Astrocyte of the spinal cord (primary cell): ENCODE measurements around the gene RETREG1.

Experiments used
- DNase-seq: peaks from one replicate; pipeline ENCODE4 v3.0.0; 2011; ENCODE audit warnings: low read depth, low spot score
- H3K4me3 ChIP-seq: 2 replicates; pipeline ENCODE4 v1.5.1; 2011; ENCODE audit warnings: low read depth, mild to moderate bottlenecking, low read length, moderate library complexity
- in situ Hi-C: cut with HindIII; loops from 2 replicates; pipeline ENCODE4 v1.10.0; 2017; ENCODE audit warnings: low sequenced_read_pairs
- TF ChIP-seq, protein P1 (sequence below): IDR thresholded peaks from 2 replicates; pipeline ENCODE4 v1.5.1; 2012; ENCODE audit warnings: low read depth, mild to moderate bottlenecking, low read length, inconsistent platforms

Gene RETREG1

GRCh38 chr5:16536818-16537217 is 80.0 kb downstream of the RETREG1 start:
- TF ChIP-seq, protein P1, sequence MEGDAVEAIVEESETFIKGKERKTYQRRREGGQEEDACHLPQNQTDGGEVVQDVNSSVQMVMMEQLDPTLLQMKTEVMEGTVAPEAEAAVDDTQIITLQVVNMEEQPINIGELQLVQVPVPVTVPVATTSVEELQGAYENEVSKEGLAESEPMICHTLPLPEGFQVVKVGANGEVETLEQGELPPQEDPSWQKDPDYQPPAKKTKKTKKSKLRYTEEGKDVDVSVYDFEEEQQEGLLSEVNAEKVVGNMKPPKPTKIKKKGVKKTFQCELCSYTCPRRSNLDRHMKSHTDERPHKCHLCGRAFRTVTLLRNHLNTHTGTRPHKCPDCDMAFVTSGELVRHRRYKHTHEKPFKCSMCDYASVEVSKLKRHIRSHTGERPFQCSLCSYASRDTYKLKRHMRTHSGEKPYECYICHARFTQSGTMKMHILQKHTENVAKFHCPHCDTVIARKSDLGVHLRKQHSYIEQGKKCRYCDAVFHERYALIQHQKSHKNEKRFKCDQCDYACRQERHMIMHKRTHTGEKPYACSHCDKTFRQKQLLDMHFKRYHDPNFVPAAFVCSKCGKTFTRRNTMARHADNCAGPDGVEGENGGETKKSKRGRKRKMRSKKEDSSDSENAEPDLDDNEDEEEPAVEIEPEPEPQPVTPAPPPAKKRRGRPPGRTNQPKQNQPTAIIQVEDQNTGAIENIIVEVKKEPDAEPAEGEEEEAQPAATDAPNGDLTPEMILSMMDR, result no peak
- H3K4me3 ChIP-seq, result no peak overlapping the region
- no peak for DNase-seq
- in situ Hi-C loops, result no loop called here

DNA sequence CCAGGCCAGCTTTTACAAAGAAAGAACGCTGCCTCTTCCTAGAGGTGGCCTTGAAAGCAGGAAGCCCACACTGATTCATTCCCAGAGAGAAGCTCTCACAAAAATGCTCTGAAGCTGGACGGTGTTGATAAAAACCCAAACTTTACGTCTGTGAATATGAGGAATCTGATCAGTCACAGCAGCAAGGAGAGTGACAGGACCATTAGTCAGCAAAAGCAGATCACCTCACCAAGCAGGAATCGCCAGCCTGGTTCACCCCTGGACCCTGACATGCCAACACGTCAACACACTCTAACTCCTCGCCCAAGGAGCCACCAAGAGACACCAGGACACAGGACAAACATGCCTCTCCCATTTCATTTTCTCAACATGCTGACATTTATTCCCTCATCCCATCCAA is 80.6 kb downstream of the RETREG1 start:
- no peak for DNase-seq
- H3K4me3 ChIP-seq, result no peak overlapping the region
- TF ChIP-seq, protein P1, result no peak
- in situ Hi-C loops, result no loop called here

- H3K4me3 ChIP-seq, result no peak overlapping the region
- TF ChIP-seq, protein P1, result no peak
- no peak for DNase-seq
- in situ Hi-C loops, result no loop called here
These were observed 82.5 kb downstream of the RETREG1 start for GRCh38 chr5:16534280-16534679.

DNA sequence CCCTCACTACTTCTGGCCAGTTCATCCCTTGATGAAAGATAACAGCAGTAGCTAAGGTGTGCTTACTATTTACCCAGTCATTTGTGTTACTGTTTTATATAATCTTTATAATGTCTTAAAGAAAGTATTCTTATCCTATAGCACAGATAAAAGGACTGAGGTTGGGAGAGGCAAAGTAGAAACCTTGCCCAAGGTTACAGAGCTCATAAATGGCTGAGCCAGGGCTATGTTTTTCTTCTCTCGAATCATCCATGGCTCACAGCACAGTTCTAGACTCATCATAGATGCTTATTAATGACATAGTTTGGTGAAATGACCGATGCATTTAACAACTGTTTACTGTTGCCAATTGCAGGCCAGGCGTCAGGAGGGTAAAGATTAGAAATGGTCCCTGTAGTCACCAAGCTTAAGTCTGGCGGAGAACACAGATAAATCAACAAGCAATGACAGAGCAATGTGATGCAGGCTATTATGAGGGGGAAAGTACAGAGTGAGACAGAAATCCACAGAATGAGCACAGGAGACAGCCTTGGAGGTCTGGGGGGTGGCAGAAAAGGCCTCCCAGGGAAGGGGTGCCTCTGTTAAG is 85.6 kb downstream of the RETREG1 start:
- H3K4me3 ChIP-seq, result no peak overlapping the region
- TF ChIP-seq, protein P1, result no peak
- DNase-seq, result no peak
- in situ Hi-C loops, result no loop called here

- TF ChIP-seq, protein P1, result no peak
- DNase-seq, result no peak
- in situ Hi-C loops, result no loop called here
- H3K4me3 ChIP-seq, result no peak overlapping the region
These were observed 87.5 kb downstream of the RETREG1 start for GRCh38 chr5:16529306-16529705.

DNA sequence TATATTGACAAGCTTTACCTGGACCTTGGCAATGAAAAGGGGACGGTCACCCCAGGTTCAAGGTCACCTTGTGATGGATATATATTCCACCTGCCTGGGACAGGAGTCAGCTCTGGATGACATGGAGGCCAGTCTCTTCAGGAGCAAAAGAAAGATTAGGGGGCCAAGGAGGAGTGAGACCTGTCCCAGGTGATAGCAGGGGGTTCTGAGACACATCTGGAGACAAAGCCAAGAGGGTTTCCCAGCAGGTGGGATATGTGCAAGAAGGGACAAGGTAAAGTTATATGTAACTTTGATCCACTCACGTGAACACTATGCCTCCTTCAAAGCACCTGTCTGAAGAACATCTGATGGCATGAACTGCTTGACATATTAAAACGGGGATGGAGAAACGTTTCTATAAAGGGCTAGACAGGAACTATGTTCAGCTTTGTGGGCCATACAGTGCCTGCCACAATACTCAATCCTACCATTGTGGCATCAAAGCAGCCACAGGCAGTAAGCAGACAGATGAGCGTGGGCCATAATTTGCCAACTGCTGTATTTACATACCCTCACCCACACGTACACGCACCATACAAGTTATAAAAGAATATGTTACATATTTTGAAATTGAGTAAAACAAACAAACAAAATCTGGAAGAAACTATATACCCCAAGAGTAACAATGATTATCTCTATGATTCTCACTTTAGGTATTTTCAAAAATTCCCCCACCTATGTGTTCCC is 88.3 kb downstream of the RETREG1 start:
- no peak for DNase-seq
- TF ChIP-seq, protein P1, result no peak
- in situ Hi-C loops, result no loop called here
- no peak overlapping the region for H3K4me3 ChIP-seq
